ENCODE measurements around the gene UBE4A.

DNA sequence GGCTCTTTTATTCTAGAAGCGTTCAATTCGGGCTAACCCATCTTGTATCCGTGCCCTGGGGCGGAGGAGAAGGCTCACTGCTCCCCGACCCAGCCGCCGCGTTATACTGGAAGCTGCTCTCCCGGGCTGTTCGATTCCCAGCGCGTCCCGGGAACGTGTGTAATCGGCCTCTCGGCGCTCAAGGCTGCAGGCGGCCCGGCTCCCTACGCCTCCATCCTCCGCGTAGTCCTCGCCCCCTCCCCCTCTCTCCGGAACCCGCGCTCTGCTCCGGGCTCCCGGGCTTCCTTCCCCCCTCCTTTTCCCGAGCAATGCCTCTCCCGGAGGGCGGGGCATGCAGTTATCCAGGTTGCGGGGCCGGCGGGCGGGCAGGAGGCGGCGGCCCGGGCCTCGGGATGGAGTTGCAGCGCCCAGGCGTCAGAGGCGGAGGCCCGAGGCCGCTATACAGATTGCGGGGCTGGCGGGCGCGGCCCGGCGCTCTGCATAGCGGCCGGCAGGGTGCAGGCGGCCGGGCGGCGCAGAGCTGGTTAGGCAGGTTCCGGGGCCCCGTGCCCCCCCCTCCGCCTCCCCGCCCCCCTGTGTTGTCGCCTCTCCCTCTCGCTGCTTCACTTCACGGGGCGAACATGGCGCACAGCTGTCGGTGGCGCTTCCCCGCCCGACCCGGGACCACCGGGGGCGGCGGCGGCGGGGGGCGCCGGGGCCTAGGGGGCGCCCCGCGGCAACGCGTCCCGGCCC is 76.7 kb downstream of the UBE4A start, which contains the start of gene KMT2A:
- no peak for TF ChIP-seq EZH2 (IDR thresholded peaks at IDR 0.05; ENCODE audit: low read depth, unreplicated experiment)
- TF ChIP-seq, protein P1, sequence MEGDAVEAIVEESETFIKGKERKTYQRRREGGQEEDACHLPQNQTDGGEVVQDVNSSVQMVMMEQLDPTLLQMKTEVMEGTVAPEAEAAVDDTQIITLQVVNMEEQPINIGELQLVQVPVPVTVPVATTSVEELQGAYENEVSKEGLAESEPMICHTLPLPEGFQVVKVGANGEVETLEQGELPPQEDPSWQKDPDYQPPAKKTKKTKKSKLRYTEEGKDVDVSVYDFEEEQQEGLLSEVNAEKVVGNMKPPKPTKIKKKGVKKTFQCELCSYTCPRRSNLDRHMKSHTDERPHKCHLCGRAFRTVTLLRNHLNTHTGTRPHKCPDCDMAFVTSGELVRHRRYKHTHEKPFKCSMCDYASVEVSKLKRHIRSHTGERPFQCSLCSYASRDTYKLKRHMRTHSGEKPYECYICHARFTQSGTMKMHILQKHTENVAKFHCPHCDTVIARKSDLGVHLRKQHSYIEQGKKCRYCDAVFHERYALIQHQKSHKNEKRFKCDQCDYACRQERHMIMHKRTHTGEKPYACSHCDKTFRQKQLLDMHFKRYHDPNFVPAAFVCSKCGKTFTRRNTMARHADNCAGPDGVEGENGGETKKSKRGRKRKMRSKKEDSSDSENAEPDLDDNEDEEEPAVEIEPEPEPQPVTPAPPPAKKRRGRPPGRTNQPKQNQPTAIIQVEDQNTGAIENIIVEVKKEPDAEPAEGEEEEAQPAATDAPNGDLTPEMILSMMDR (conservative IDR thresholded peaks at IDR 0.05; ENCODE audit: low read depth in 2 of 2): no peak
- TF ChIP-seq POLR2AphosphoS5 (IDR thresholded peaks at IDR 0.05; ENCODE audit: low read depth): peak; percentile 58
- no peak for TF ChIP-seq EZH2phosphoT487 (IDR thresholded peaks at IDR 0.05; ENCODE audit: unreplicated experiment)
- TF ChIP-seq CREB1 (CRISPR knock-in tag; IDR thresholded peaks at IDR 0.05; ENCODE audit: low read depth): peak; percentile 90
- no peak for TF ChIP-seq JUNB (IDR thresholded peaks at IDR 0.05; ENCODE audit: unreplicated experiment)
- TF ChIP-seq, protein P2, sequence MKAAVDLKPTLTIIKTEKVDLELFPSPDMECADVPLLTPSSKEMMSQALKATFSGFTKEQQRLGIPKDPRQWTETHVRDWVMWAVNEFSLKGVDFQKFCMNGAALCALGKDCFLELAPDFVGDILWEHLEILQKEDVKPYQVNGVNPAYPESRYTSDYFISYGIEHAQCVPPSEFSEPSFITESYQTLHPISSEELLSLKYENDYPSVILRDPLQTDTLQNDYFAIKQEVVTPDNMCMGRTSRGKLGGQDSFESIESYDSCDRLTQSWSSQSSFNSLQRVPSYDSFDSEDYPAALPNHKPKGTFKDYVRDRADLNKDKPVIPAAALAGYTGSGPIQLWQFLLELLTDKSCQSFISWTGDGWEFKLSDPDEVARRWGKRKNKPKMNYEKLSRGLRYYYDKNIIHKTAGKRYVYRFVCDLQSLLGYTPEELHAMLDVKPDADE (IDR thresholded peaks at IDR 0.05): no peak
- TF ChIP-seq, protein P3, sequence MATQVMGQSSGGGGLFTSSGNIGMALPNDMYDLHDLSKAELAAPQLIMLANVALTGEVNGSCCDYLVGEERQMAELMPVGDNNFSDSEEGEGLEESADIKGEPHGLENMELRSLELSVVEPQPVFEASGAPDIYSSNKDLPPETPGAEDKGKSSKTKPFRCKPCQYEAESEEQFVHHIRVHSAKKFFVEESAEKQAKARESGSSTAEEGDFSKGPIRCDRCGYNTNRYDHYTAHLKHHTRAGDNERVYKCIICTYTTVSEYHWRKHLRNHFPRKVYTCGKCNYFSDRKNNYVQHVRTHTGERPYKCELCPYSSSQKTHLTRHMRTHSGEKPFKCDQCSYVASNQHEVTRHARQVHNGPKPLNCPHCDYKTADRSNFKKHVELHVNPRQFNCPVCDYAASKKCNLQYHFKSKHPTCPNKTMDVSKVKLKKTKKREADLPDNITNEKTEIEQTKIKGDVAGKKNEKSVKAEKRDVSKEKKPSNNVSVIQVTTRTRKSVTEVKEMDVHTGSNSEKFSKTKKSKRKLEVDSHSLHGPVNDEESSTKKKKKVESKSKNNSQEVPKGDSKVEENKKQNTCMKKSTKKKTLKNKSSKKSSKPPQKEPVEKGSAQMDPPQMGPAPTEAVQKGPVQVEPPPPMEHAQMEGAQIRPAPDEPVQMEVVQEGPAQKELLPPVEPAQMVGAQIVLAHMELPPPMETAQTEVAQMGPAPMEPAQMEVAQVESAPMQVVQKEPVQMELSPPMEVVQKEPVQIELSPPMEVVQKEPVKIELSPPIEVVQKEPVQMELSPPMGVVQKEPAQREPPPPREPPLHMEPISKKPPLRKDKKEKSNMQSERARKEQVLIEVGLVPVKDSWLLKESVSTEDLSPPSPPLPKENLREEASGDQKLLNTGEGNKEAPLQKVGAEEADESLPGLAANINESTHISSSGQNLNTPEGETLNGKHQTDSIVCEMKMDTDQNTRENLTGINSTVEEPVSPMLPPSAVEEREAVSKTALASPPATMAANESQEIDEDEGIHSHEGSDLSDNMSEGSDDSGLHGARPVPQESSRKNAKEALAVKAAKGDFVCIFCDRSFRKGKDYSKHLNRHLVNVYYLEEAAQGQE (IDR thresholded peaks at IDR 0.05; ENCODE audit: unreplicated experiment): no peak
- TF ChIP-seq ZNF114 (CRISPR knock-in tag; IDR thresholded peaks at IDR 0.05): peak; percentile 38; the same call in 1 of the 2 replicates
- TF ChIP-seq NANOG (IDR thresholded peaks at IDR 0.05; ENCODE audit: borderline replicate concordance): no peak
